NCI-H460 (cell line): Measurements from ENCODE around the gene DTL. TPM values are rescaled to one million over a fixed set of nuclear protein-coding genes. Genes with fewer than 3 reads are reported as not detected.
"Not testable (repeated sequence)": the region's sequence is repeated elsewhere in the genome, so short reads cannot be mapped to it uniquely, and the experiment has no call there.

Experiments used
- DNase-seq: peaks from one replicate; pipeline ENCODE4 v3.0.0-alpha.2; 2016; ENCODE audit warnings: low read depth; ENCODE audit errors: extremely low read depth
- polyA plus RNA-seq: library from polyadenylated mRNA; depleted of rRNA; stranded (reverse); fragments of >200 nt; gene quantifications from 2 replicates; pipeline ENCODE4 v1.2.3, GENCODE V29; 2014; cell fraction: nucleus; rRNA removed
- total RNA-seq: library from RNA; depleted of rRNA; stranded (reverse); fragments of >200 nt; shearing (Covaris generic); gene quantifications from 2 replicates; pipeline ENCODE4 v1.2.3, GENCODE V29; 2014; rRNA removed

DTL gene, protein sequence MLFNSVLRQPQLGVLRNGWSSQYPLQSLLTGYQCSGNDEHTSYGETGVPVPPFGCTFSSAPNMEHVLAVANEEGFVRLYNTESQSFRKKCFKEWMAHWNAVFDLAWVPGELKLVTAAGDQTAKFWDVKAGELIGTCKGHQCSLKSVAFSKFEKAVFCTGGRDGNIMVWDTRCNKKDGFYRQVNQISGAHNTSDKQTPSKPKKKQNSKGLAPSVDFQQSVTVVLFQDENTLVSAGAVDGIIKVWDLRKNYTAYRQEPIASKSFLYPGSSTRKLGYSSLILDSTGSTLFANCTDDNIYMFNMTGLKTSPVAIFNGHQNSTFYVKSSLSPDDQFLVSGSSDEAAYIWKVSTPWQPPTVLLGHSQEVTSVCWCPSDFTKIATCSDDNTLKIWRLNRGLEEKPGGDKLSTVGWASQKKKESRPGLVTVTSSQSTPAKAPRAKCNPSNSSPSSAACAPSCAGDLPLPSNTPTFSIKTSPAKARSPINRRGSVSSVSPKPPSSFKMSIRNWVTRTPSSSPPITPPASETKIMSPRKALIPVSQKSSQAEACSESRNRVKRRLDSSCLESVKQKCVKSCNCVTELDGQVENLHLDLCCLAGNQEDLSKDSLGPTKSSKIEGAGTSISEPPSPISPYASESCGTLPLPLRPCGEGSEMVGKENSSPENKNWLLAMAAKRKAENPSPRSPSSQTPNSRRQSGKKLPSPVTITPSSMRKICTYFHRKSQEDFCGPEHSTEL
- 19.0 and 22.6 TPM in 2 replicates for total RNA-seq
- polyA plus RNA-seq, result 28.6 and 48.7 TPM in 2 replicates

DNA sequence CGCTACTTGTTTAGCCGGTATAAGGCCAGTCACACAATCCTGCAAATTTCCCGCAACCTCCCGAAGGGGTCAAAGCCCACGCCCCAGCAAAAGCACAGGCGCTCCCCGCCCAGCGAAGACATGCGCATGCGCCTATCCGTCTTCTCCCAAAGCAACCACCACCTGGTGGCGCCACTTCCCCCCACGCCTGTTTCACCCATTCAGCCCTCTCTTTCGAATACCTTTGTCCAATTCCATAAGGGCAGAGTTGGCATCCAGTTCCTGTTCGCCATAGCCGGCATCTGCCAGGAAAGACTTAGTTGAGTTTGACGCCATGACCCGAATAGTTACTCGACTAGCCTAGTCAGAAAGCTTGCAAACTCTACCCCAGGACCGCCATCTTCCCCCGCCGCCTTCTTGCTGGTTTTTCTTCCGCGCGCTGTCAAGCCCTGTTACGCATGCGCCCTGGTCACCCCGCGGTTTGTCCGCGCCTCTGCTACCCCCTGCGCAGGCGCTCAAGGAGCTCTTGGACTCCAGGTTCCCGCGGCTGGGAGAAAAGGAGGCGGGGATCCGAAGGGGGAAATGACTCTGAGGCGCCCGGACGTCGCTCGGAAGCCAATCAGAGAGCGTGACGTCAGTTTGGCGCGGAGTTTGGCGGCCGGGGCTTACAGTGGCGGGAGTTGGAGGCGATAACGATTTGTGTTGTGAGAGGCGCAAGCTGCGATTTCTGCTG is at the start of gene DTL, which contains the start of gene INTS7:
Gene DTL (plus strand): TSS at position 626 of the 712 bp plus-strand sequence. CDS start 143 bp downstream, outside the sequence.
Gene INTS7 (minus strand): TSS at position 435 of the 712 bp plus-strand sequence. CDS start 120 bp downstream, at position 315.
- peak; percentile 100 for DNase-seq

DNA sequence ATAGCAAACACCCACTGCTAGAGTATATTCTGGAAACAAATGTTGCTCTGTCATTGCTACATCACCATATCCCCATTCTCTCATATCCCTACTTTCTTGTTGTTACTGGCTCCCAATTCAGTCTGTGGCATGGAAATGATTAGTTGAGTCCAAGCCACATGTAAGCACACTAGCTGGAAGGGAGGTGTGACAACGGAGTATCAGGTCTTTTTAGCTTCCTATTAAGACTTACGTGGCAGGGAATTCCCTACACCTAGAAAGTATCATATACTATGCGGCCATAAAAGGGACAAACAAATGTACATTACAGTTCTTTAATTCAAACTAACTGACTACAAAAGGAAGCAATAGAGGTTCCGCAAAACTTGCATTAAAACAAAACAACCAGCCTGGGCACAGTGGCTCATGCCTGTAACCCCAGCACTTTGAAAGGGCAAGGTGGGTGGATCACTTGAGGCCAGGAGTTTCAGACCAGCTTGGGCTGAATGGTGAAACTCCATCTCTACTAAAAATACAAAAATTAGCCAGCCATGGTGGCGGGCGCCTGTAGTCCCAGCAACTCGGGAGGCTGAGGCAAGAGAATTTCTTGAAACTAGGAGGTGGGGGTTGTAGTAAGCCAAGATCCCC is 48.8 kb upstream of the DTL start:
- DNase-seq, result no peak

DNA sequence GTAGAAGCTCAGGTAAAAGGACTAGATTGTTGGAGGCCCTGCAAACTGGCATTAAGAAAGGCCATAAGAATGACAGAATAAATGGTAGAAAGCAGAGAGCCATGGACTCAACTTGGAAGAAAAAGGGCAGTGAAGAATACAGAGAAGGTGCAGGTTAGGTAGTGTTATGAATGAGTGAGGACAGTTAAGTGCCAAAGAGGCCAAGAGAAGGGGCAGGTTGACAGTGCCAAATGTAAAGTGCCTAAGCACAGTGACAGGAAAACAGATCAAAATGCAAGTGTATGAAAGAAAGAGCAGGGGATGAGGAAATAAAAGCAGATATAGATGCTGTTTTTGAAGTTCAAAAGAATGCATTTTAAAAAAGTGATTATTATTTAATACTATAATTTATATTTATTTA is 43.9 kb upstream of the DTL start:
- no peak for DNase-seq

DNA sequence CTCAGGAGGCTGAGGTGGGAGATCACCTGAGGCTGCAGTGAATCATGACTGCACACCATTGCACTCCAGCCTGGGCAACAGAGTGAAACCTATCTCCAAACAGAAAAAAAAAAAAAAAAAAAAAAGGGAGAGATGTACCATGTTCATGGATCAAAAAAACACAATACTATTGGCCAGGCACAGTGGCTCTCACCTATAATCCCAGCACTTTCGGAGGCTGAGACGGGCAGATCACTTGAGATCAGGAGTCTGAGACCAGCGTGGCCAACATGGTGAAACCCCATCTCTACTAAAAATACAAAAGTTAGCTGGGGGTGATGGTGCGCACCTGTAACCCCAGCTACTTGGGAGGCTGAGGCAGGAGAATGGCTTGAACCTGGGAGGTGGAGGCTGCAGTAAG is 38.1 kb upstream of the DTL start:
- DNase-seq, result not testable (repeated sequence)

DNA sequence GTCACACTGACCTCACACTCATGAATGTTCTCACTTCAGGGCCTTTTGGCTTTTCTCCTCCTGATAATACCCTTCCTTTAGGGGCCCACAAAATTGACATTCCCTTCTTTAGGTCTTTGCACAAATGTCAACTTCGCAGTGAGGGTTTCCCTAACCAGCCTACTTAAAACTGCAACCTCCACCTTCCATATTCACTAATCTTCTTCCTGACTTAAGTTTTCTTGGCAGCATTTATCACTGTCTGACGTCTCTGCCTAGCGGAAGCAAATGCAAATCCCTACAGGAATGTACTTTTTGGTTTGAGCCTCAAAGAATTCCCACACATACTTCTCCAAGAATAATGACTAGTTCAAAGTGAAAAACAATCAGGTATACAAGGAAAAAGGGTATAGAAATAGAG is 33.0 kb upstream of the DTL start:
- no peak for DNase-seq

DNA sequence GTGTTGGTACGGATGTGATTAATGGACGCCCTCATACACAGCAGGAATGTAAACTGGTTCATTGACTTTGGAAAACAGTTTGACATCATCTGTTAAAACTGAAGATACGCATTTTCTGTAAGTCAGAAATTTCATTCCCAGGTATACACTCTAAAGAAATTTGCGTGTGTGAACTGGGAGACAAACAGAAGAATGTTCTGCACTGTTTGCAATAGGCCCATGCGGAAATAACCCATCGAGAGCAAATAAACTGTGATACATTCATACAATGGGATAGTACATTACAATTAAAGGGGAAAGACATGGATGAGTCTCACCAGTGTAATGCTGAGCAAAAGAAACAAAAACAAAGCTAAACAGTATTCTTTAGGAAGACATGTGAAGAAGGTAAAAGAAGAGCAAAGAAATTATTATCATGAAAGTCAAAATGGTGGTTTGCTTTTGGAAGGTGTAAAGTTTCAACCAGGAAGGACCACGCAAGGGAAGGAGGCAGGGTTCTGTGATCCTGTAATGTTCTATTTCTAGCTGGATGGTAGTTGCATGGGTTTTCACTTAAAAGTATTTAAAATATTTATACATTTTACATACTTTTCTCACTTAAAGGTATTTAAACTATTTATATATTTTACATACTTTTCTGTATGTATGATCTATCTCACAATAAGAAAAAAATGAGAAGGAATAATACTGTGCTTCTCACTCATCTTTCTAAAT is 30.5 kb upstream of the DTL start:
- no peak for DNase-seq

DNA sequence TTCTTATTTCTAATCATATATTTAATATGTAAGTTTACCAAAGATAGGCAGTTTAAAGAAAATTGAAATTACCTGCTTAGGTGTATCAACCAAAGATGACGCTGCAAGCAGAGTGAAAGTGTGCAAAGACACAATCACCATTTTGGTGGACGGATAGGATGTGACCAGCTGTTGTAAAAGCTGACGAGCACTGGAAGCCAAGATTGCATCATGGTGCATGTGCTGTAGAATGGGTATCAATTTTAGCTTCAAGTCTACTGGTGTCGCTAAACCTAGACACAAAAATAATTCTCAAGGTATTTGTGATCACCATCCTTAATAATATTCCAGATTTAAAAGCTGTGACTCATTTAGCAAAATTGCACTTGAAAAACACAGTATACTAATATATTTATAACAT is 28.4 kb upstream of the DTL start:
- DNase-seq, result no peak

DNA sequence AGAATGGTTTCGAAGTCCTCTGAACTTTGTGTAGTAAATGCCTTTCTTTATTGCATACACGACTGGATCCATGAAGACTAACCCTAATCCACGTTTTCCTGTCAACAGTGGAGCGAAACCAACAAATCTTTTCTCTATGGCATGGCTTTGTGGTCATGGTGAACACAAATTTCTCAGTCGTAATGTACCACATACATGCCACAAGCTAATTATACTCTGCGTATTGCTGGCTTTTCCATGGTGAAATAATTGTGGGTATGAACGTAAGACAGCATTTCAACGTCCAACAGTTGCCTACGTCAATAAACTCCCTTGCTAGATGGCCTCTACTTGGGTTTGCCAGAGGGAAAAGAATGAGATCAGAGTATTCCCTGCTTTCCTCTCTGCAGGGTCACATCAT is 27.7 kb upstream of the DTL start:
- no peak for DNase-seq

DNA sequence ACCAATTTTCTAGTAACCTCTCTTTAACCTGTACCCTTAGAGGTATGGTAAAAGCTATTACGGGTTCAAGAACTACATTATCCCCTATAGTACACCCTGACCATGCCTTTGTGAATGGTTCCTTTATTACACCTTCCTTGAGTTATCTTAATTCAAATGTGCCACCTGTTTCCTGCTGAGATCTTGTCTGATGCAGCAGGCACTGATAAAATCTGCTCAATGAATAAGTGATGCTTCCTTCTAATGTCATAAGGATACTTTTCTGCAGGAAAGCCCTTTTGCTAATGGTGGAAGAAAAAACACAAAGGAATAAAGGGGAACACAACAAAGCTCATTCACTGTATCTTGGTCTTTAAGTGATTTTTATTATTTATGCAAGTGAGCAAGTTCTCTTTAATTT is 26.0 kb upstream of the DTL start:
- DNase-seq, result no peak

DNA sequence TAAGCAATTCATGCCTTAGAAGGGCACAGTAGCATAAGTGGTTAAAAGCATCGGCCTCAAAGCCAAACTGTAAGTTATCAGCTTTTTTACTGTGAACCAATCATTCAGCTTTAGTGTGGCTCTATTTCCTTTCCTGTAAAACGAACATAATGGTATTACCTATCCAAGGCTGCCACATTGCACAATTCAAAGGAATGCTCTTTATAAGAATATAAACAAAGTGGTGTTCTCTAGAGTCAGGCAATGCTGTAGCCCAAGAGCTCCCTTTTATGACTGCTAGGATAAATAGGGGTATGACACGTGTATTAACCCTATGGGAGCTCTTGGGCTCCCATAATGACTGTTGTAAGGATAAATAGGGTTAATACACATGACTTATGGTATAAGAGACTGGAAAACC is 25.5 kb upstream of the DTL start:
- DNase-seq, result no peak

DNA sequence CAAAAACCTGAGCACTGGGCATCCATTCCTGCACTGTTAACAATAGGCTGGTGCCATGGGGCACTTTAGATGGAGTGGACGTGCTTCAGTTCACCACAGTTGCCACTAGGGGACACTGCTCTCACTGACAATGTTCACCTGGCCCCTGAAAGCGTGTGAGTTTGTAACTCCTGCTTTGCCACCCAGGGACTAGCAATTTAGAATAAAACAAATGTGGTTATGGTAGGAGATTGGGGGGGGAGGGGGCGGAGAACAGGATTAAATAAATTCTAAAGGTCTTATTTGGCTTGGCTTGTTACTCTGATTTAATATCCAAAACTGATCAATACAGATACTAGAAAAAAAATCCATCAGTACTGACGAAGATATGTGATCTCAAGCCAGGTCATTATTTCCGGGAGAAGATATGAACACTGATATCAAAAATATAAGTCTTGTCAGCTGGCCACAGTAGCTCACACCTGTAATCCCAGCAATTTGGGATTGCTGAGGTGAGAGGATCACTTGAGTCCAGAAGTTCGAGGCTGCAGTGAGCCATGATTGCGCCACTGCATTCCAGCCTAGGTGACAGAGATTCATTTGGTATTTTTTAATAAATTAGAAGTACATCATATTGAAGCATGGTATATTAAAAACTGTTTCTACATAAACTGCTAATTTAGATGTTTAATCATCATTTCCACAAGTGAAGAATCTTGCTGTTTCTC is 23.4 kb upstream of the DTL start:
- peak; percentile 84 for DNase-seq

DNA sequence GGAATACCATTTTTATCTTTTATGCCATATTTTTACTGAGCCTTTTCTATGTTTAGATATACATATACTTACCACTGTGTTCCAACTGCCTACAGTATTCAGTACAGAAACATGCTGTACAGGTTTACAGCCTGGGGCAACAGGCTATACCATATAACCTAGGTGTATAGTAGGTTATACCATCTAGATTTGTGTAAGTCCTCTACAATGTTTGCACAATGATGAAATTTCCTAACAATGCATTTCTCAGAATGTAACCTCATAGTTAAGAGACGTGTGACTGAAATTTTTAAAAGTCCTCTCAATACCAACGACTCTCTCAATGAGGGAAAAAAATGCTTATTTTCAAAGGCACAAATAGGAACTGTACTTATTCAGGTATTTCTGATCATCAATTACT is 21.9 kb upstream of the DTL start:
- DNase-seq, result no peak

DNA sequence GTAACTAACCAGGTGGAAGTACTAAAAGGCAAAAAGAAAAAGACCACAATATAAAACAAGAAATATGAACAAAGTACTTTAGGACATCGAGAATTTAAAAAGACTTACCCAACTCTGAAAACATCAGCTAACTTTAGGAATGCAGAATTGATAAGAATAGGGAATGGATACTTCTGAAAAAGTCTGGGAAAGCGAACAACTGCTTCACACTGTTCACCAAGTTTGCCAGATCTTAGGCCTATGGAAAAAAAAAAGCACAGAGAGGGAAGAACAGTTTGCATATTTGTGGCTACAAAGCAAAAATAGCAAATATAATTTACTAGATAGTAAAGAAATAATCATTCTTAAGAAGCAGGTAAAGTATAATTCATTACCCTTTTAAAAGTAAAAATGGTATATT is 14.6 kb upstream of the DTL start:
- DNase-seq, result no peak

DNA sequence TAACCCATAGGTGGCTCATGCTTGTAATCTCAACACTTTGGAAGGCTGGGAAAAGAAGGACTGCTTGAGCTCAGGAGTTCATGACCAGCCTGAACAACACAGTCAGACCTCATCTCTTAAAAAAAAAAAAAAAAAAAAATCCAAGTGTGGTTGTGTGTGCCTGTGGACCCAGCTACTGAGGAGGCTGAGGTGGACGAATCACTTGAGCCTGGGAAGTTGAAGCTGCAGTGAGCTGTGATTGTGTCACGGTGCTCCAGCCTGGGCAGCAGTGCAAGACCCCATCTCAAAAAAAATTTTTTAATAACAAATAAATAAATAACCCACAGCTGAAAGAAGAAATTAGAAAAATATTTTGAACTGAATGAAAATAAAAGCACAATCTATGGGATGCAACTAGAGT is 14.0 kb upstream of the DTL start:
- no peak for DNase-seq

DNA sequence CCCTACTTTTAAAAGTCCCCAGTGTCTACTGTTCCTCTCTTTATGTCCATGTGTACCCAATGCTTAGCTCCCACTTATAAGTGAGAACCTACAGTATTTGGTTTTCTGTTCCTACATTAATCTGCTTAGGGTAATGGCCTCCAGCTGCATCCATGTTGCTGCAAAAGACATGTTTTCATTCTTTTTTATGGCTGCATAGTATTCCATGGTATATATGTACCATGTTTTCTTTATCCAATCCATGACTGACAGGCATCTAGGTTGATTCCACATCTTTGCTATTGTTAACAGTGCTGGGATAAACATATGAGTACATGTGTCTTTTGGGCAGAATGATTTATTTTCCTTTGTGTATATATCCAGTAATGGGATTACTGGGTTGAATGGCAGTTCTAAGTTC is 12.6 kb upstream of the DTL start:
- DNase-seq, result not testable (repeated sequence)

DNA sequence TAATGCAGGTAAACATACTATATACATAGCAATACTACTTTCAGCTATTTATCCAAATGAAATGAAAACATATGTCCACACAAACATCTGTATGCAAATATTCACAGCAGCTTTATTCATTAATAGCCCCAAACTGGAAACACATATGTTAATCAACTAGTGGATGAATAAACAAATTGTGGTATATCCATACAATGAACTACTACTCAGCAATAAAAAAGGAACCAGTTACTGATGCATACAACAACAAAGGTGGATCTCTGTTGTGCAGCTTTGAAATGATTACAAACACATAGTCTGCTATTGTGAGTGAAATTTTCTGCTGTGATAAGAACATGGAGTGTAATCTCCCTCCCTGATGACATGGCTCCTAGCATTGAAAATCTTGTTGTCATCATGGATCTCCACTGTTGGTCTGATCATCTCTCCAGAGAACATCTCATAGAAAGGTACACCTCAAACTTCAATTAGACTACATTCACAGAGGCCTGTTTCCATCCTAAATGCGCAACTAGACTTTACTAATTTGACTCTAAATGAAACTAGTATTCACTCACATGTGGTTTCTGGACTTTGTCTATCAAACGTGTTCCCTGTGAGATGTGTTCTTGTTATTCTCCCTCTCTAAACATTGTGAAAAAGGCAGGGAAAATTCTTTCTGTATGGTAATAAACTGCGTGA is 10.9 kb upstream of the DTL start:
- no peak for DNase-seq

DNA sequence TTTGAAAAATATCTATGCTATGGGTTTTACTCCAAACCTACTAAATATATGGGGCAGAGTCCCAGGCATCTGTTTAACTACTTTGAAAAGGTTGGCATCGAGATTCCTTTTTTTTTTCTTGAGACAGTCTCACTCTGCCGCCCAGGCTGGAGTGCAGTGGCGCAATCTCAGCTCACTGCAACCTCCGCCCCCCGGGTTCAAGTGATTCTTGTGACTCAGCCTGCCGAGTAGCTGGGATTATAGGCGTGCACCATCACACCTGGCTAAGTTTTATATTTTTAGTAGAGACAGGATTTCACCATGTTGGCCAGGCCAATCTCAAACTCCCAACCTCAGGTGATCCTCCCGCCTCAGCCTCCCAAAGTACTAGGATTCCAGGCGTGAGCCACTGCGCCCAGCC is 7.8 kb upstream of the DTL start:
- not testable (repeated sequence) for DNase-seq

DNA sequence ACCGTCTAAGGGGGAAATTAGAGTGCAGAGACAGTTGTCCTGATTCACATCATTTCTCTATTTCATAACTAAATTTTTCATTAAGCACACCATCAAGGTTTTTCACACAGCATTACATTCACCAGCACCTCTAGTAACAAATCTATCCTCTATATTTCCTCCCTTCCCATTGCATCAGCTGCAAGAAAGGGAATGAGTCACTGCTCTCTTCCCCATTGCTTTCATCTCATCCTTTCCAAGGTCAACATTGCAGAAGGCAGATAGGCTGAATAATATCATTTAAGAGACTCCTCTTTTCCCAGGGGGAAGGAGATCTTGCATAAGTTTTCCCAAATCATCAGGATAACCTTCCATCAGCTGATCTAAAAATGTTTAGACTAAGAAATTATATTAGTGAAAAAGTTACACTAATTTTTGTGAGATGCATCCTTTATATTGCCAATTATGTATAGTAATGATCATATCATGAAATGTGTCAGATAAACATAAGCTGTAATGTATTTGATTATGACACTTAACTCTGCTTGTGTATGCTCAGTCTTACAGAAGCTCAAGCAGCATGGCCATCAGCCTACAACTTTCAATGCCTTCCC is 4.5 kb upstream of the DTL start:
- peak; percentile 90 for DNase-seq
